Fibroblast of upper back skin (primary cell): ENCODE measurements around the gene EXOC3L4.
"Not testable (repeated sequence)": the region's sequence is repeated elsewhere in the genome, so short reads cannot be mapped to it uniquely, and the experiment has no call there.

Source experiments
- DNase-seq: peaks from one replicate; pipeline ENCODE4 v3.0.0-alpha.2; 2013

EXOC3L4 gene

GRCh38 chr14:103094406-103095209, at the start of gene EXOC3L4:
Gene EXOC3L4 (plus strand): TSS chr14:103094725. CDS start chr14:103100220, 5,495 bp downstream.
- no peak for DNase-seq

GRCh38 chr14:103045371-103045869, 49.1 kb upstream of the EXOC3L4 start:
- no peak for DNase-seq

- not testable (repeated sequence) for DNase-seq
Observed at GRCh38 chr14:103047453-103047852, 47.1 kb upstream of the EXOC3L4 start.

- no peak for DNase-seq
Observed at GRCh38 chr14:103050935-103051334, 43.6 kb upstream of the EXOC3L4 start.

- DNase-seq: no peak
Observed at GRCh38 chr14:103052407-103052806, 42.1 kb upstream of the EXOC3L4 start.

GRCh38 chr14:103055695-103056094, 38.8 kb upstream of the EXOC3L4 start:
- DNase-seq: no peak

- peak; percentile 76 for DNase-seq
Observed at GRCh38 chr14:103056322-103057027, 38.0 kb upstream of the EXOC3L4 start.

GRCh38 chr14:103057028-103057371, 37.5 kb upstream of the EXOC3L4 start:
- no peak for DNase-seq

GRCh38 chr14:103057372-103058163, 37.0 kb upstream of the EXOC3L4 start, which contains the start of gene CDC42BPB:
Gene CDC42BPB (minus strand): TSS chr14:103057549. CDS start chr14:103057173, 376 bp downstream.
- peak; percentile 93 for DNase-seq

GRCh38 chr14:103058164-103059055, 36.1 kb upstream of the EXOC3L4 start:
- no peak for DNase-seq

GRCh38 chr14:103059556-103059955, 35.0 kb upstream of the EXOC3L4 start:
- no peak for DNase-seq

- no peak for DNase-seq
Observed at GRCh38 chr14:103061482-103061976, 33.0 kb upstream of the EXOC3L4 start.

GRCh38 chr14:103064436-103064835, 30.1 kb upstream of the EXOC3L4 start:
- no peak for DNase-seq

- DNase-seq: no peak
Observed at GRCh38 chr14:103064978-103065377, 29.5 kb upstream of the EXOC3L4 start.

- no peak for DNase-seq
Observed at GRCh38 chr14:103065861-103066260, 28.7 kb upstream of the EXOC3L4 start.

GRCh38 chr14:103066399-103066798, 28.1 kb upstream of the EXOC3L4 start:
- DNase-seq: no peak

GRCh38 chr14:103067231-103067954, 27.1 kb upstream of the EXOC3L4 start:
- peak; percentile 31 for DNase-seq

GRCh38 chr14:103068351-103069073, 26.0 kb upstream of the EXOC3L4 start:
- DNase-seq: no peak

- DNase-seq: no peak
Observed at GRCh38 chr14:103070263-103070885, 24.2 kb upstream of the EXOC3L4 start.

- no peak for DNase-seq
Observed at GRCh38 chr14:103070971-103071542, 23.5 kb upstream of the EXOC3L4 start.
